ENCODE results near the gene MYEF2. TPM values are rescaled to one million over a fixed set of nuclear protein-coding genes. Genes with fewer than 3 reads are reported as not detected.

MYEF2 gene
- polyA plus RNA-seq, 3 donors: 0.37 TPM; not detected in 2

GRCh38 chr15:48185529-48185928 is 7.4 kb upstream of the MYEF2 start:
- Histone ChIP-seq H3K27me3 (ENCODE audit: control insufficient read depth in 2 of 2, insufficient read depth in 2 of 2, low read length in 2 of 2) (peaks cover 3 to 4% of the 10 kb centered on the region in 2 donors), H2AFZ (ENCODE audit: insufficient read depth, low read depth, low read length, poor library complexity, severe bottlenecking) (no peak overlapping the region), H3K4me1 (ENCODE audit: control insufficient read depth in 1 of 2, insufficient read depth in 2 of 2, low read length in 2 of 2) (no peaks in the 10 kb centered on the region), H3K4me3 (replicated peaks in 1 of 3; ENCODE audit: low read depth in 2 of 3, low read length in 3 of 3) (no peak overlapping the region), H3K27ac (ENCODE audit: low read depth in 1 of 2, low read length in 2 of 2) (no peak overlapping the region), H4K20me1 (ENCODE audit: insufficient read depth, low read length) (no peaks in the 10 kb centered on the region), H3K36me3 (replicated peaks in 1 of 2; ENCODE audit: control insufficient read depth in 1 of 2, insufficient read depth in 2 of 2, low read length in 2 of 2) (no peaks in the 10 kb centered on the region), H3K4me2 (replicated peaks; ENCODE audit: extremely low read depth, low read length, poor library complexity, severe bottlenecking) (no peak overlapping the region), H3K9ac (ENCODE audit: insufficient read depth, low read length, poor library complexity, severe bottlenecking) (no peak overlapping the region), H3K79me2 (ENCODE audit: insufficient read depth, low read length) (no peaks in the 10 kb centered on the region), H3K9me3 (replicated peaks in 1 of 2; ENCODE audit: control insufficient read depth in 1 of 2, insufficient read depth in 1 of 2, low read length in 2 of 2) (no peaks in the 10 kb centered on the region)
- TF ChIP-seq CTCF (IDR thresholded peaks at IDR 0.05): no peak
- H3K4me3 Mint-ChIP-seq: no peak overlapping the region
- DNase-seq: no peak
- no peaks in the 10 kb centered on the region for H3K4me1 Mint-ChIP-seq
- intact Hi-C loops (cut with micrococcal nuclease): no loop called here
- peaks cover 0 to 2% (median 0%) of the 10 kb centered on the region in 7 donors for H3K9me3 Mint-ChIP-seq
- peaks cover 1 to 6% (median 2%) of the 10 kb centered on the region in 3 donors for H3K27me3 Mint-ChIP-seq (ENCODE audit: low read depth in 3 of 3)
- no peak overlapping the region for H3K27ac Mint-ChIP-seq
- no peaks in the 10 kb centered on the region for H3K36me3 Mint-ChIP-seq
- no CpG with 5 or more reads among the region's 3 CpGs for WGBS (ENCODE audit: insufficient coverage)

- peaks cover 0 to 6% of the 10 kb centered on the region in 2 donors for H3K9me3 ChIP-seq (replicated peaks in 1 of 2; ENCODE audit: control insufficient read depth in 1 of 2, insufficient read depth in 1 of 2, low read length in 2 of 2)
- WGBS (ENCODE audit: insufficient coverage): 20% methylated on average over 1 of the region's 2 CpGs
- Mint-ChIP-seq H3K27me3 (ENCODE audit: low read depth in 3 of 3) (peaks cover 14 to 26% (median 19%) of the 10 kb centered on the region in 3 donors), H3K4me1 (peaks cover 2% of the 10 kb centered on the region), H3K4me3 (no peak overlapping the region), H3K36me3 (peaks cover 0 to 3% of the 10 kb centered on the region in 2 donors), H3K9me3 (peaks cover 0 to 5% (median 1%) of the 10 kb centered on the region in 7 donors), H3K27ac (no peak overlapping the region)
- H3K79me2 ChIP-seq (ENCODE audit: insufficient read depth, low read length): no peaks in the 10 kb centered on the region
- H4K20me1 ChIP-seq (ENCODE audit: insufficient read depth, low read length): no peaks in the 10 kb centered on the region
- TF ChIP-seq CTCF (IDR thresholded peaks at IDR 0.05): no peak
- H3K27me3 ChIP-seq (ENCODE audit: control insufficient read depth in 2 of 2, insufficient read depth in 2 of 2, low read length in 2 of 2): peaks cover 19 to 23% of the 10 kb centered on the region in 2 donors
- intact Hi-C loops (cut with micrococcal nuclease): no loop called here
- peaks cover 4 to 8% of the 10 kb centered on the region in 2 donors for H3K4me1 ChIP-seq (ENCODE audit: control insufficient read depth in 1 of 2, insufficient read depth in 2 of 2, low read length in 2 of 2)
- H3K9ac ChIP-seq (ENCODE audit: insufficient read depth, low read length, poor library complexity, severe bottlenecking): no peak overlapping the region
- no peak overlapping the region for H3K27ac ChIP-seq (ENCODE audit: low read depth in 1 of 2, low read length in 2 of 2)
- no peak for DNase-seq
- no peak overlapping the region for H2AFZ ChIP-seq (ENCODE audit: insufficient read depth, low read depth, low read length, poor library complexity, severe bottlenecking)
- H3K4me3 ChIP-seq (replicated peaks in 1 of 3; ENCODE audit: low read depth in 2 of 3, low read length in 3 of 3): no peak overlapping the region
- H3K36me3 ChIP-seq (replicated peaks in 1 of 2; ENCODE audit: control insufficient read depth in 1 of 2, insufficient read depth in 2 of 2, low read length in 2 of 2): no peaks in the 10 kb centered on the region
- H3K4me2 ChIP-seq (replicated peaks; ENCODE audit: extremely low read depth, low read length, poor library complexity, severe bottlenecking): no peak overlapping the region
Measured at GRCh38 chr15:48182749-48183148, 4.7 kb upstream of the MYEF2 start.
